HepG2 (cell line): ENCODE results near the gene TAF3. TPM values are rescaled to one million over a fixed set of nuclear protein-coding genes. Genes with fewer than 3 reads are reported as not detected.

Experiments
- ATAC-seq: fragments of 200-7000 bp; cut with Tn5 transposase; 3 replicates; pipeline ENCODE4 v1.9.1; 2020; ENCODE audit warnings: mild to moderate bottlenecking, moderate library complexity
- BruUV-seq: library from RNA; stranded (reverse); fragments of 400-500 nt; replicated peaks from 2 replicates; lab custom pipeline; 2021; lab: Mats Ljungman, UMichigan
- CTCF ChIA-PET: fragments of 300-600 bp; formaldehyde crosslinking; extraction: SDS; loops from one replicate; lab custom pipeline; 2021; ENCODE audit warnings: low total read pairs, inconsistent platforms, low intra/inter-chr PET ratio; lab: Yijun Ruan, JAX
- POLR2A ChIA-PET: fragments of 350-600 bp; sonication (Branson Sonifier 250); formaldehyde crosslinking; loops from one replicate; lab custom pipeline; 2020; ENCODE audit warnings: antibody characterized with exemption, inconsistent platforms; lab: Yijun Ruan, JAX
- DNase-seq: peaks from one replicate; pipeline ENCODE4 v3.0.0-alpha.2; 2015; ENCODE audit warnings: low spot score
- FAIRE-seq: peaks from 3 replicates; lab custom pipeline; 2011; peaks lifted over from hg19 to GRCh38; lab: Jason Lieb, UNC
- H2AFZ ChIP-seq: one replicate; pipeline ENCODE4 v1.6.1; 2011; ENCODE audit warnings: low read length, inconsistent platforms
- H3K27ac ChIP-seq: fragments of 300-600 bp; 3 replicates; pipeline ENCODE4 v1.8.0; 2011; ENCODE audit warnings: mixed run types, mild to moderate bottlenecking, mixed read lengths, low read length, inconsistent platforms; ENCODE audit not compliant: insufficient read depth; ENCODE audit errors: extremely low read length
- H3K27me3 ChIP-seq, 2 experiments: fragments of 200-600 bp in 1 of 2; 2 replicates in 1 of 2; 3 replicates in 1 of 2; pipeline versions ENCODE4 v1.6.0 to v1.8.0; 2011; ENCODE audit warnings: low read length in 2 of 2, mild to moderate bottlenecking in 2 of 2, moderate library complexity in 2 of 2, inconsistent platforms in 1 of 2; ENCODE audit not compliant: insufficient read depth in 2 of 2, control insufficient read depth in 1 of 2
- H3K36me3 ChIP-seq, 2 experiments: fragments of 200-600 bp in 1 of 2; replicated peaks in 1 of 2; 2 replicates in 1 of 2; 3 replicates in 1 of 2; pipeline versions ENCODE4 v1.5.1 to v1.8.0; 2011; ENCODE audit warnings: low read length in 2 of 2, inconsistent platforms in 1 of 2; ENCODE audit not compliant: insufficient read depth in 2 of 2, control insufficient read depth in 1 of 2
- H3K4me1 ChIP-seq: 2 replicates; pipeline ENCODE4 v1.5.1; 2012; ENCODE audit warnings: low read length, inconsistent platforms; ENCODE audit not compliant: insufficient read depth
- H3K4me2 ChIP-seq: 2 replicates; pipeline ENCODE4 v1.6.0; 2011; ENCODE audit warnings: low read depth, low read length, inconsistent platforms
- H3K4me3 ChIP-seq, 3 experiments: fragments of 200-600 bp in 1 of 3; sonication (generic), shearing (Covaris generic) in 1 of 3; replicated peaks in 1 of 3; 2 replicates each; pipeline ENCODE4 v1.5.1; 2011 to 2016; ENCODE audit warnings: low read length in 3 of 3, inconsistent platforms in 2 of 3, low read depth in 2 of 3, mild to moderate bottlenecking in 2 of 3, control low read depth in 1 of 3, mixed read lengths in 1 of 3; ENCODE audit not compliant: insufficient read depth in 1 of 3
- H3K79me2 ChIP-seq: one replicate; pipeline ENCODE4 v1.6.1; 2011; ENCODE audit warnings: low read length, inconsistent platforms; ENCODE audit not compliant: insufficient read depth
- H3K9ac ChIP-seq: 2 replicates; pipeline ENCODE4 v1.6.0; 2011; ENCODE audit warnings: mild to moderate bottlenecking, low read depth, low read length, inconsistent platforms; ENCODE audit not compliant: insufficient read depth
- H3K9me3 ChIP-seq: 2 replicates; pipeline ENCODE4 v1.5.1; 2012; ENCODE audit warnings: mild to moderate bottlenecking, low read length
- H4K20me1 ChIP-seq: 2 replicates; pipeline ENCODE4 v1.6.0; 2011; ENCODE audit warnings: inconsistent platforms, mild to moderate bottlenecking, low read length, moderate library complexity; ENCODE audit not compliant: insufficient read depth
- ATF4 ChIP-seq, 2 experiments: fragments of 450-650 bp in 1 of 2; sonication (generic) in 1 of 2; formaldehyde crosslinking; IDR thresholded peaks; 2 replicates each; pipeline versions ENCODE4 v1.5.0 to v1.8.0; 2020 to 2022; ENCODE audit warnings: mild to moderate bottlenecking in 1 of 2, missing genetic modification reagents in 1 of 2
- FOXK2 ChIP-seq: fragments of 450-650 bp; IDR thresholded peaks from 2 replicates; pipeline ENCODE4 v1.6.1; 2016
- KLF13 ChIP-seq: sonication (generic); formaldehyde crosslinking; IDR thresholded peaks from 2 replicates; pipeline ENCODE4 v1.4.0; 2020; ENCODE audit warnings: mild to moderate bottlenecking, missing genetic modification reagents
- KLF15 ChIP-seq: sonication (generic); formaldehyde crosslinking; IDR thresholded peaks from 2 replicates; pipeline ENCODE4 v1.8.1; 2023; ENCODE audit warnings: borderline replicate concordance, mild to moderate bottlenecking, inconsistent platforms, missing genetic modification reagents, mixed read lengths
- NONO ChIP-seq, 2 experiments: fragments of 450-650 bp in 1 of 2; sonication (generic) in 1 of 2; formaldehyde crosslinking in 1 of 2; IDR thresholded peaks in 1 of 2; conservative IDR thresholded peaks in 1 of 2; 2 replicates each; pipeline versions ENCODE4 v1.6.1 to v1.8.0; 2017 to 2022; ENCODE audit warnings: mild to moderate bottlenecking in 1 of 2, missing genetic modification reagents in 1 of 2, moderate library complexity in 1 of 2
- RORA ChIP-seq: sonication (generic); formaldehyde crosslinking; IDR thresholded peaks from 2 replicates; pipeline ENCODE4 v1.5.0; 2020; ENCODE audit warnings: mild to moderate bottlenecking, missing genetic modification reagents, moderate library complexity
- TRIM24 ChIP-seq: sonication (generic); formaldehyde crosslinking; IDR thresholded peaks from 2 replicates; pipeline ENCODE4 v1.8.0; 2022; ENCODE audit warnings: mild to moderate bottlenecking, missing genetic modification reagents
- ZBED4 ChIP-seq: sonication (generic); formaldehyde crosslinking; IDR thresholded peaks from 2 replicates; pipeline ENCODE4 v1.4.0; 2020; ENCODE audit warnings: missing genetic modification reagents, borderline replicate concordance
- ZBTB1 ChIP-seq: sonication (generic); formaldehyde crosslinking; IDR thresholded peaks from 2 replicates; pipeline ENCODE4 v1.4.0; 2020; ENCODE audit warnings: missing genetic modification reagents, borderline replicate concordance
- ZNF549 ChIP-seq: sonication (generic); formaldehyde crosslinking; IDR thresholded peaks from 2 replicates; pipeline ENCODE4 v1.5.0; 2020; ENCODE audit warnings: missing genetic modification reagents
- ZNF775 ChIP-seq: sonication (generic); formaldehyde crosslinking; IDR thresholded peaks from 2 replicates; pipeline ENCODE4 v1.4.0; 2020; ENCODE audit warnings: missing genetic modification reagents, mild to moderate bottlenecking, moderate library complexity, borderline replicate concordance
- ZNF83 ChIP-seq: sonication (generic); formaldehyde crosslinking; IDR thresholded peaks from 2 replicates; pipeline ENCODE4 v1.4.0; 2020; ENCODE audit warnings: missing genetic modification reagents, mild to moderate bottlenecking, borderline replicate concordance
- WGBS: methylation state at CpG from one replicate; pipeline ENCODE4 v1.1.6; 2017; ENCODE audit warnings: low lambda C conversion rate; 5-methylcytosine and 5-hydroxymethylcytosine counted together
- in situ Hi-C: cut with HindIII; loops from 2 replicates; pipeline ENCODE4 v1.10.0; 2017; ENCODE audit warnings: low pct_unique_long_range_greater_than_20kb; ENCODE audit not compliant: extremely low pct_ligation_motif_present
- intact Hi-C: fragments of 100-400 bp; cut with micrococcal nuclease; formaldehyde crosslinking; loops from one replicate; pipeline ENCODE4 v1.10.0; 2022; ENCODE audit not compliant: unreplicated experiment
- polyA plus RNA-seq, 8 experiments: library from polyadenylated mRNA; depleted of rRNA in 3 of 8; stranded (reverse) in 7 of 8; unstranded in 1 of 8; fragments of >200 nt; fragmentation: Illumina TruSeq in 4 of 8; extraction: Trizol in 4 of 8; gene quantifications; 2 replicates each; pipeline versions ENCODE4 v1.2.1 to v1.2.3, GENCODE V29; 2011 to 2016; ENCODE audit warnings: low read depth in 4 of 8, missing spikeins in 1 of 8, mixed read lengths in 1 of 8; ENCODE audit not compliant: insufficient read depth in 1 of 8
- total RNA-seq, 5 experiments: library from RNA; depleted of rRNA; stranded (reverse); fragments of >200 nt; fragmentation: Illumina TruSeq; extraction: Trizol; gene quantifications; 2 replicates each; pipeline ENCODE4 v1.2.3, GENCODE V29; 2016; ENCODE audit warnings: low read depth in 1 of 5
- TF ChIP-seq, protein P1 (sequence below): IDR thresholded peaks from 2 replicates; pipeline ENCODE4 v1.6.1; 2016; ENCODE audit warnings: low read depth
- TF ChIP-seq, protein P2 (sequence below): sonication (generic); formaldehyde crosslinking; IDR thresholded peaks from 2 replicates; pipeline ENCODE4 v1.8.0; 2023; ENCODE audit warnings: mild to moderate bottlenecking, missing genetic modification reagents

Gene TAF3
- total and polyA plus RNA-seq, 2 of the 13 experiments (the other 11 are each of a cell fraction or from before 2014, with no cell fraction given): 1.7 to 2.9 TPM

- no peak overlapping the region for H3K27ac ChIP-seq
- no peak overlapping the region for H3K4me3 ChIP-seq
- POLR2A ChIA-PET: no interaction called here
- no TSS peak for BruUV-seq
- no peaks in the 10 kb centered on the region for H3K4me1 ChIP-seq
- peaks cover 15 to 83% of the 10 kb centered on the region in 2 experiments for H3K27me3 ChIP-seq
- no peak overlapping the region for H3K9ac ChIP-seq
- 71% methylated on average over 50 of the region's 85 CpGs for WGBS
- CTCF ChIA-PET: no interaction called here
- ATAC-seq (no peak), FAIRE-seq (no peak), DNase-seq (no peak)
- in situ Hi-C loops (no loop called here), intact Hi-C loops (no loop called here)
- no peak for TF ChIP-seq RORA (CRISPR knock-in tag)
- TF ChIP-seq, protein P1, sequence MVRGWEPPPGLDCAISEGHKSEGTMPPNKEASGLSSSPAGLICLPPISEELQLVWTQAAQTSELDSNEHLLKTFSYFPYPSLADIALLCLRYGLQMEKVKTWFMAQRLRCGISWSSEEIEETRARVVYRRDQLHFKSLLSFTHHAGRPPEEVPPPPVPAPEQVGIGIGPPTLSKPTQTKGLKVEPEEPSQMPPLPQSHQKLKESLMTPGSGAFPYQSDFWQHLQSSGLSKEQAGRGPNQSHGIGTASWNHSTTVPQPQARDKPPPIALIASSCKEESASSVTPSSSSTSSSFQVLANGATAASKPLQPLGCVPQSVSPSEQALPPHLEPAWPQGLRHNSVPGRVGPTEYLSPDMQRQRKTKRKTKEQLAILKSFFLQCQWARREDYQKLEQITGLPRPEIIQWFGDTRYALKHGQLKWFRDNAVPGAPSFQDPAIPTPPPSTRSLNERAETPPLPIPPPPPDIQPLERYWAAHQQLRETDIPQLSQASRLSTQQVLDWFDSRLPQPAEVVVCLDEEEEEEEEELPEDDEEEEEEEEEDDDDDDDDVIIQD: no peak
- no peak for TF ChIP-seq KLF13 (CRISPR knock-in tag)
- no peak for TF ChIP-seq NONO (IDR thresholded peaks at IDR 0.05)
- TF ChIP-seq NONO (CRISPR knock-in tag; conservative IDR thresholded peaks at IDR 0.05): no peak
- TF ChIP-seq ZBED4 (CRISPR knock-in tag): no peak
- no peak for TF ChIP-seq ATF4 (CRISPR knock-in tag; IDR thresholded peaks at IDR 0.05)
- TF ChIP-seq ZNF775: no peak
- TF ChIP-seq, protein P2, sequence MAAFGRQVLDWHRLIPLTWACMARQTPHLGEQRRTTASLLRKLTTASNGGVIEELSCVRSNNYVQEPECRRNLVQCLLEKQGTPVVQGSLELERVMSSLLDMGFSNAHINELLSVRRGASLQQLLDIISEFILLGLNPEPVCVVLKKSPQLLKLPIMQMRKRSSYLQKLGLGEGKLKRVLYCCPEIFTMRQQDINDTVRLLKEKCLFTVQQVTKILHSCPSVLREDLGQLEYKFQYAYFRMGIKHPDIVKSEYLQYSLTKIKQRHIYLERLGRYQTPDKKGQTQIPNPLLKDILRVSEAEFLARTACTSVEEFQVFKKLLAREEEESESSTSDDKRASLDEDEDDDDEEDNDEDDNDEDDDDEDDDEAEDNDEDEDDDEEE (CRISPR knock-in tag): no peak
- no peak for TF ChIP-seq ZNF549 (CRISPR knock-in tag)
- TF ChIP-seq FOXK2: no peak
- TF ChIP-seq ZBTB1: no peak
- TF ChIP-seq KLF15: no peak
- no peak for TF ChIP-seq ZNF83 (CRISPR knock-in tag)
- no peak for TF ChIP-seq TRIM24 (CRISPR knock-in tag)
- peaks cover 8% of the 10 kb centered on the region; the same call in 1 of the 2 replicates for H4K20me1 ChIP-seq
- no peaks in the 10 kb centered on the region for H3K79me2 ChIP-seq
- H3K36me3 ChIP-seq: no peaks in the 10 kb centered on the region
- no peak overlapping the region for H3K4me2 ChIP-seq
- H2AFZ ChIP-seq: no peak overlapping the region
- H3K9me3 ChIP-seq: no peaks in the 10 kb centered on the region
These were observed 237.4 kb downstream of the TAF3 start for GRCh38 chr10:8055420-8056349.
